OCI-LY1 (cell line): Measurements from ENCODE around the gene COMT.

Source experiments
- H2AFZ ChIP-seq: fragments of 200-600 bp; sonication (generic), shearing (Covaris generic); 2 replicates; pipeline ENCODE4 v1.6.0; 2014; ENCODE audit warnings: antibody characterized with exemption, mild to moderate bottlenecking, low read length
- H3F3A ChIP-seq: fragments of 200-600 bp; sonication (generic), shearing (Covaris generic); 2 replicates; pipeline ENCODE4 v1.6.0; 2014; ENCODE audit warnings: mild to moderate bottlenecking, antibody characterized with exemption, low read length, moderate library complexity; ENCODE audit not compliant: insufficient read depth
- H3K27ac ChIP-seq: fragments of 200-600 bp; sonication (generic); 2 replicates; pipeline ENCODE4 v1.5.1; 2014; ENCODE audit warnings: low read length, mixed run types, mild to moderate bottlenecking, low read depth; ENCODE audit not compliant: poor library complexity, severe bottlenecking
- H3K27me3 ChIP-seq: fragments of 200-600 bp; sonication (generic); 2 replicates; pipeline ENCODE4 v1.6.0; 2014; ENCODE audit warnings: antibody characterized with exemption, mild to moderate bottlenecking, low read length, moderate library complexity; ENCODE audit not compliant: insufficient read depth
- H3K36me3 ChIP-seq: fragments of 200-600 bp; sonication (generic); 2 replicates; pipeline ENCODE4 v1.6.1; 2014; ENCODE audit warnings: mild to moderate bottlenecking, antibody characterized with exemption, low read length, moderate library complexity, mixed read lengths; ENCODE audit not compliant: insufficient read depth
- H3K4me1 ChIP-seq: fragments of 200-600 bp; sonication (generic); 2 replicates; pipeline ENCODE4 v1.5.1; 2014; ENCODE audit warnings: mild to moderate bottlenecking, low read length, moderate library complexity; ENCODE audit not compliant: insufficient read depth, severe bottlenecking
- H3K4me2 ChIP-seq: fragments of 200-600 bp; sonication (generic), shearing (Covaris generic); 2 replicates; pipeline ENCODE4 v1.6.1; 2014; ENCODE audit warnings: low read length
- H3K4me3 ChIP-seq: fragments of 200-600 bp; sonication (generic); 2 replicates; pipeline ENCODE4 v1.5.1; 2014; ENCODE audit warnings: low read length, low read depth, mild to moderate bottlenecking, mixed read lengths; ENCODE audit not compliant: poor library complexity, severe bottlenecking
- H3K79me2 ChIP-seq: fragments of 200-600 bp; shearing (Covaris generic); 2 replicates; pipeline ENCODE4 v1.6.1; 2016; ENCODE audit warnings: mixed run types, low read length, mixed read lengths; ENCODE audit not compliant: insufficient read depth
- H3K9ac ChIP-seq: fragments of 200-600 bp; sonication (generic), shearing (Covaris generic); 2 replicates; pipeline ENCODE4 v1.6.1; 2014; ENCODE audit warnings: mild to moderate bottlenecking, low read length, mixed read lengths
- H3K9me2 ChIP-seq: fragments of 200-600 bp; sonication (generic), shearing (Covaris generic); 2 replicates; pipeline ENCODE4 v1.6.1; 2014; ENCODE audit warnings: low read depth, mild to moderate bottlenecking, low read length, mixed read lengths
- H3K9me3 ChIP-seq: fragments of 200-600 bp; shearing (Covaris generic); 2 replicates; pipeline ENCODE4 v1.6.1; 2014; ENCODE audit warnings: low read length, mixed read lengths
- H4K20me1 ChIP-seq: fragments of 200-600 bp; sonication (generic), shearing (Covaris generic); 2 replicates; pipeline ENCODE4 v1.6.0; 2016; ENCODE audit warnings: mild to moderate bottlenecking, low read length; ENCODE audit not compliant: insufficient read depth
- EZH2 ChIP-seq: fragments of 200-600 bp; sonication (generic), shearing (Covaris generic); IDR thresholded peaks from 2 replicates; pipeline ENCODE4 v1.8.0; 2017; ENCODE audit warnings: borderline replicate concordance, mixed run types, mild to moderate bottlenecking, antibody characterized with exemption, low read length, moderate library complexity, mixed read lengths
- TF ChIP-seq, protein P1 (sequence below): fragments of 200-600 bp; sonication (generic), shearing (Covaris generic); IDR thresholded peaks from 2 replicates; pipeline ENCODE4 v1.5.1; 2017; ENCODE audit warnings: mild to moderate bottlenecking, antibody characterized with exemption, low read length, moderate library complexity, mixed read lengths

COMT gene

DNA sequence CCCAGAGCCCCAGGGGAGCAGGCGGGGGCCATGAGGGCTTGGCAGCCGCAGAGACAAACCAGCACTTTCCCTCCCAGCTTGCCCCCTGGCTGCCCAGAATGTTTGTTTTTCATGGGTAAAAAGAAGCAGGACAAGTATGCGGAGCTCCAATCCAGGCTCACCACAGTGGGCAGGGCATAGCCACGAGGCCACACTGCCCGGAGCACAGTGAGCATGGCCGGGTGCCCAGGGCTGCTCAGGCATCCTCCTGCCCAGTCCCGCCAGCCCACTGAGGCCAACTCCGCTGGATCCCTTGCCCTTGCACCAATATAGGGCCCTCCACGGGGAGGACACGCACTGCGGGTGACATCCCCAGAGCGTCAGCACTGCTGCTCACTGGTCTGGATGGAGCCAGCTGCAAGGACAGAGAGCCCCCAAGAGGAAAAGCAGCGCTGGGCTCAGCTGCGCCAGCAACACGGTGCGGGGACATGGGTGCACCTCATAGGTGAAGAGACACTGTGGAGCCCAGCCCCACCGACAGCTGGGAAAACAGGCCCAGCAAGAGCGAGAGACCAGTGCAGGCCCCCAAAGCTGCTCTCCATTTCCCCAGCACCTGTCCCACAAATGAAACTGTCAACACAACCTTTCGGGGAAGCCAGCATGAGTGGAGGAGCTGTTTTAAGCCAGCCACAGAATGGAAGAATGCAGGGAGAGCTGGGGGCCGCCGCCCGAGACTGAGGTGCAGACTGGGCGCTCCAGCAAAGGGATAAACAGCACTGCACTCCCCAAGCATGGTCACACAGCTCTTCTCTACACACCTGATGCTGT lies 50.3 kb downstream of the COMT start:
- no peaks in the 10 kb centered on the region for H4K20me1 ChIP-seq
- H3K9ac ChIP-seq: no peak overlapping the region
- H3K27ac ChIP-seq: no peak overlapping the region
- no peaks in the 10 kb centered on the region for H3K4me1 ChIP-seq
- H3K4me2 ChIP-seq: no peak overlapping the region
- H3K9me2 ChIP-seq: no peaks in the 10 kb centered on the region
- TF ChIP-seq, protein P1, sequence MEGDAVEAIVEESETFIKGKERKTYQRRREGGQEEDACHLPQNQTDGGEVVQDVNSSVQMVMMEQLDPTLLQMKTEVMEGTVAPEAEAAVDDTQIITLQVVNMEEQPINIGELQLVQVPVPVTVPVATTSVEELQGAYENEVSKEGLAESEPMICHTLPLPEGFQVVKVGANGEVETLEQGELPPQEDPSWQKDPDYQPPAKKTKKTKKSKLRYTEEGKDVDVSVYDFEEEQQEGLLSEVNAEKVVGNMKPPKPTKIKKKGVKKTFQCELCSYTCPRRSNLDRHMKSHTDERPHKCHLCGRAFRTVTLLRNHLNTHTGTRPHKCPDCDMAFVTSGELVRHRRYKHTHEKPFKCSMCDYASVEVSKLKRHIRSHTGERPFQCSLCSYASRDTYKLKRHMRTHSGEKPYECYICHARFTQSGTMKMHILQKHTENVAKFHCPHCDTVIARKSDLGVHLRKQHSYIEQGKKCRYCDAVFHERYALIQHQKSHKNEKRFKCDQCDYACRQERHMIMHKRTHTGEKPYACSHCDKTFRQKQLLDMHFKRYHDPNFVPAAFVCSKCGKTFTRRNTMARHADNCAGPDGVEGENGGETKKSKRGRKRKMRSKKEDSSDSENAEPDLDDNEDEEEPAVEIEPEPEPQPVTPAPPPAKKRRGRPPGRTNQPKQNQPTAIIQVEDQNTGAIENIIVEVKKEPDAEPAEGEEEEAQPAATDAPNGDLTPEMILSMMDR: no peak
- TF ChIP-seq EZH2: no peak
- H3K9me3 ChIP-seq: no peaks in the 10 kb centered on the region
- H3K79me2 ChIP-seq: no peaks in the 10 kb centered on the region
- no peak overlapping the region for H2AFZ ChIP-seq
- no peaks in the 10 kb centered on the region for H3F3A ChIP-seq
- H3K4me3 ChIP-seq: no peak overlapping the region
- H3K27me3 ChIP-seq: peaks cover 10% of the 10 kb centered on the region
- no peaks in the 10 kb centered on the region for H3K36me3 ChIP-seq

DNA sequence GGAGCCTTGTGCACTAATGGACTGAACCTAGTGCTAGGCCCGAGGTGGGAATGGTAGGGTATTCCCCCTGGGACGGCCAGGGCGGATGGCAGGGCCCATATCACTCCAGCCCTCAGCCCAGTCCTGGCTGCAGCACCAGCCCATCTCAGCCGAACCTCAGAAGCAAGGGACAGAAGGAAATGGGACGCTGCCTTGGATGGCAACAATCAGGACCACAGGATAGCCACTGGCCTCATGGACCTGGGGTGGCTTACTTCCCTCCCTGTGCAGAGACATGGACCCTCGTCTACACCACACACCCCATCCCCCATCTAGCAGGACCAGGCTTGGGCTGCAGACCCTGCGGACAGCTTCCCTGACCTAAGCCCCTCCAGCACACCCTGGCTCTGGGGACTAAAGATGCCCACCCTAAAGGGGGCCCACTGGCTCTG lies 50.9 kb downstream of the COMT start:
- H3K79me2 ChIP-seq: no peaks in the 10 kb centered on the region
- no peaks in the 10 kb centered on the region for H3K4me1 ChIP-seq
- no peaks in the 10 kb centered on the region for H3F3A ChIP-seq
- no peak overlapping the region for H3K27ac ChIP-seq
- H2AFZ ChIP-seq: no peak overlapping the region
- no peaks in the 10 kb centered on the region for H3K9me2 ChIP-seq
- no peaks in the 10 kb centered on the region for H4K20me1 ChIP-seq
- H3K4me2 ChIP-seq: no peak overlapping the region
- no peak overlapping the region for H3K4me3 ChIP-seq
- peaks cover 10% of the 10 kb centered on the region for H3K27me3 ChIP-seq
- no peak overlapping the region for H3K9ac ChIP-seq
- H3K36me3 ChIP-seq: no peaks in the 10 kb centered on the region
- no peaks in the 10 kb centered on the region for H3K9me3 ChIP-seq
- TF ChIP-seq, protein P1: no peak
- no peak for TF ChIP-seq EZH2

DNA sequence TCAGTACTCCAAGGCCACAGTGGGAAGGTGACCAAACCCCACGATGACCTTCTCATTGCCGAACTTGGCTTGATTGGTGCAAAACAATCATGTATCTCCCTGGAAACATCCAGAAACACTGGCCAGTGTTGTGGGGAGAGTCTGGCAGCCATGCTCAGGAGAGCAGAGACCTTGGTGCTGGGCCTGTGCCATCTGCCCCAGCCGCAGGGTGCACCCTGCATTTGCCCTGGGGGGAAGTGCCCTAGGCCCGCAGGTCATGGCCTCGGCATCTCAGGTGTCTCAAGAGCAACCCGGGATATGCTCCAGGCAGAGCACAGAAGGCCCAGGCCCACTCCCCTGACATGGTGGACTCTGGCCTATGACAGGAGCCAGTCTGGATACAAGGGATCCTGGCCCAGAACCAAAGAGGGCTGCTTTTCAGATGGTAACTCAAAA lies 51.4 kb downstream of the COMT start:
- no peak overlapping the region for H2AFZ ChIP-seq
- H4K20me1 ChIP-seq: no peaks in the 10 kb centered on the region
- H3K27me3 ChIP-seq: peaks cover 10% of the 10 kb centered on the region
- no peaks in the 10 kb centered on the region for H3K4me1 ChIP-seq
- H3K79me2 ChIP-seq: no peaks in the 10 kb centered on the region
- H3K4me3 ChIP-seq: no peak overlapping the region
- no peak overlapping the region for H3K4me2 ChIP-seq
- H3K9me3 ChIP-seq: no peaks in the 10 kb centered on the region
- H3K9me2 ChIP-seq: no peaks in the 10 kb centered on the region
- no peak overlapping the region for H3K27ac ChIP-seq
- no peak for TF ChIP-seq EZH2
- TF ChIP-seq, protein P1: no peak
- no peak overlapping the region for H3K9ac ChIP-seq
- no peaks in the 10 kb centered on the region for H3F3A ChIP-seq
- no peaks in the 10 kb centered on the region for H3K36me3 ChIP-seq
